Body of pancreas (tissue), 4 donors: ENCODE data around the gene CCDC81.

Experiments
- CTCF ChIP-seq, 7 experiments: fragments of 450-650 bp in 4 of 7; fragments of 200-600 bp in 3 of 7; sonication (generic) in 3 of 7; IDR thresholded peaks; one replicate each; pipeline ENCODE4 v1.5.1; 2016 to 2019; ENCODE audit warnings: antibody characterized with exemption in 7 of 7
- POLR2A ChIP-seq, 3 donors: fragments of 450-650 bp; IDR thresholded peaks; one replicate each; pipeline ENCODE4 v1.6.1; 2016; ENCODE audit warnings: antibody characterized with exemption in 3 of 3, mild to moderate bottlenecking in 2 of 3

- TF ChIP-seq CTCF (IDR thresholded peaks at IDR 0.05) (no peak), POLR2A (IDR thresholded peaks at IDR 0.05) (no peak)
These were observed 90.0 kb downstream of the CCDC81 start for GRCh38 chr11:86464509-86465221.
